ENCODE measurements around the gene DDB1. TPM values are rescaled to one million over a fixed set of nuclear protein-coding genes. Genes with fewer than 3 reads are reported as not detected.

The DDB1 gene
- total and polyA plus RNA-seq, 2 of the 13 experiments (the other 11 are each of a cell fraction or from before 2014, with no cell fraction given): 217 to 266 TPM

- TF ChIP-seq ZNF710 (CRISPR knock-in tag; IDR thresholded peaks at IDR 0.05; ENCODE audit: borderline replicate concordance) (peak; percentile 9; the same call in 1 of the 2 replicates), UBTF (CRISPR knock-in tag; IDR thresholded peaks at IDR 0.05) (peak; percentile 72), ZBTB25 (CRISPR knock-in tag; IDR thresholded peaks at IDR 0.05) (peak; percentile 35; the same call in 1 of the 2 replicates), MED8 (CRISPR knock-in tag; IDR thresholded peaks at IDR 0.05; ENCODE audit: insufficient replicate concordance) (no peak), RXRB (CRISPR knock-in tag; IDR thresholded peaks at IDR 0.05; ENCODE audit: borderline replicate concordance) (peak; percentile 60; the same call in 1 of the 2 replicates), KDM5B (CRISPR knock-in tag; IDR thresholded peaks at IDR 0.05; ENCODE audit: borderline replicate concordance) (no peak; the same call in 1 of the 2 replicates), KAT7 (CRISPR knock-in tag; IDR thresholded peaks at IDR 0.05; ENCODE audit: borderline replicate concordance) (peak; percentile 74), TEAD3 (CRISPR knock-in tag; optimal IDR thresholded peaks at IDR 0.05; ENCODE audit: borderline replicate concordance) (peak; percentile 48), ZNF292 (CRISPR knock-in tag; IDR thresholded peaks at IDR 0.05; ENCODE audit: borderline replicate concordance, low read depth) (no peak; the same call in 1 of the 2 replicates), HMG20B (CRISPR knock-in tag; conservative IDR thresholded peaks at IDR 0.05) (0 out of 2 replicates have a peak, but pooled peaks have one; percentile 8), ZNF143 (CRISPR knock-in tag; IDR thresholded peaks at IDR 0.05) (no peak; the same call in 1 of the 2 replicates), ZNF616 (CRISPR knock-in tag; IDR thresholded peaks at IDR 0.05; ENCODE audit: low read depth) (0 out of 2 replicates have a peak, but pooled peaks have one; percentile 20), ZNF446 (CRISPR knock-in tag; IDR thresholded peaks at IDR 0.05) (no peak), ZNF644 (CRISPR knock-in tag; IDR thresholded peaks at IDR 0.05; ENCODE audit: low read depth) (peak; percentile 44), RARG (CRISPR knock-in tag; IDR thresholded peaks at IDR 0.05; ENCODE audit: low read depth) (0 out of 2 replicates have a peak, but pooled peaks have one; percentile 11), FOXK2 (IDR thresholded peaks at IDR 0.05) (no peak), ZBTB14 (CRISPR knock-in tag; IDR thresholded peaks at IDR 0.05) (no peak), TRIM24 (CRISPR knock-in tag; IDR thresholded peaks at IDR 0.05) (no peak), ZNF350 (CRISPR knock-in tag; IDR thresholded peaks at IDR 0.05; ENCODE audit: borderline replicate concordance, low read depth) (peak; percentile 38; the same call in 1 of the 2 replicates), MIER2 (CRISPR knock-in tag; IDR thresholded peaks at IDR 0.05) (peak; percentile 59), ZNF333 (CRISPR knock-in tag; IDR thresholded peaks at IDR 0.05; ENCODE audit: borderline replicate concordance) (no peak), ZNF891 (CRISPR knock-in tag; IDR thresholded peaks at IDR 0.05) (peak; percentile 82), ELF4 (CRISPR knock-in tag; IDR thresholded peaks at IDR 0.05; ENCODE audit: borderline replicate concordance) (no peak)
Observed at GRCh38 chr11:61334434-61335354, 1.8 kb upstream of the DDB1 start (continued).
